Measurements from ENCODE around the gene FBXW7.

GRCh38 chr4:152558396-152558795 is 22.5 kb upstream of the FBXW7 start:
- TF ChIP-seq POLR2A (IDR thresholded peaks at IDR 0.05) (no peak), CTCF (IDR thresholded peaks at IDR 0.05) (no peak)

Data from body of pancreas (tissue), 4 donors.